Measurements from ENCODE around the gene PPIL1. TPM values are rescaled to one million over a fixed set of nuclear protein-coding genes. Genes with fewer than 3 reads are reported as not detected.

PPIL1 gene
- total RNA-seq, 1 experiment from 2014 or later, result 56.7 TPM

DNA sequence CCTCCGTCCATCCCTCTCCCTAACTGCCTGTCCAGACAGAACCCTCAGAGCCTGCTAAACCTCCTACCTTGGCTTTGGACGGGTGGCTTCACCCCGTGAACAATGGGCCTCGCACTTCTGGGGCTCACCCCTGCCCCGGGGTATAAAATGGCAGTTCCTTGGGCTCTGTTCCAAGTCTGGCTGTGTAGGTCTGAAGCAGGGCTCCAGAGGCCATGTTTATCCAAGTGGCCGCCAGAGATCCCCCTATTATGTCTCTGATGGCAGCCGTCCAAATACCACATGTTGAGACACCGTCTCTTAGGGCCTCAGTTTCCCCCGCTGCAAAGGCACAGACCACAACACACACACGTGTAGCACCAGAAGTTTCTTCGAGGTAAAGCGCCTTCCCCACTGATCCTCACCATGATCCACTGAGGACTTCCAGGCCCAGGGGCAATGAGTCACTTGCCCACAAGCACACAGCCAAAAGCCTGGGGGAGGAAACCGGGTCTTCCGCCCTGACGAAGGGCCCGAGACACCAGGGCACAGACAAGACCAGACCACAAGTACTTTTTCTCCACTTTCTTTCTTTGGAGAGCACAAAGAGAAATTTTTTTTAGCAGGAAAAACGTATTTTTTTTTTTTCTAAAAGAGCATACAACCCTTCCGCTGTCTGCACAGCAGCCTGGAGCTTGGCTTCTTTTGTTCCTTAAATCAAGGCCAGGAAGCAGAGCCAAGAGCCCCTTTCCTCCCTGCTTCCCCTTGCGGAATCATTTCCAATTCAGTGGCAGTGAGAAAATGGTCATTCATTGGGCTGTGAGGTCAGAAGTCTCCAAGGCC lies 47.1 kb downstream of the PPIL1 start:
- in situ Hi-C loops (cut with HindIII; ENCODE audit: low pct_unique_long_range_greater_than_20kb, low sequenced_read_pairs), result no loop called here
- DNase-seq (ENCODE audit: low read depth, low spot score), result peak; percentile 17

DNA sequence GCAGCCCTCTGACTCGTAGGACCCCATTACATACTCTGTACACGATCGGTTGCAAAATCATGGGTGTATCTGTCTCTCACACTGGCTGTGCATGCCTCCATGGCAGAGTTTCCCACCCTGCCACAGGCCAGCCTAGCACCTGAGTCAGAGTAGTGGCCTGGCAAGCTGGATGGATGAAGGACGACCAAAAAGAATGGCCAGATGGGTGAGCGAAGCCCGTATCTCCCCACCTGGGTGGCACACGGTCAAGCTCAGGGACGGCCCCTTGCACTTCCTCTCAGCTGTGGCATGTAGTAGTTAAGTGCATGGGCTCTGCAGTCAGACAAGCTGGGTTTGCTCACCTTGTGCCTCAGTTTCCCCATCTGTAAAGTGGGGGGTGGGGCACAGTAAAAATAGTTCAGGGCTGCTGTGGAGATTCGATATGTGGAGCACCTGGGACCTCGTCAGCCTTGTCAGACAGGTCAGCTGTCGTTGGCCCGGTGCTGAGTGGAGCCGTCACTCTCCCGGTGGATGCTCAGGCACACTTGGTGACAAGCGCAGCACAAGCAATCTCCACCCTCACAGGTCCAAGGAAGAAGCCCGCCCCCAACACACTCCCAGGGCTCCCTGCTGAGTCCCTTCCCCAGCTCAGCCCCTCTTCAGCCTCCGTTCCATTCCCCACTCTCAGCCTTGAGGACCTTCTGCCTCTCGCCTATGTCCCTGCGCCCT lies 47.9 kb downstream of the PPIL1 start:
- no peak for DNase-seq (ENCODE audit: low read depth, low spot score)
- in situ Hi-C loops (cut with HindIII; ENCODE audit: low pct_unique_long_range_greater_than_20kb, low sequenced_read_pairs), result no loop called here

DNA sequence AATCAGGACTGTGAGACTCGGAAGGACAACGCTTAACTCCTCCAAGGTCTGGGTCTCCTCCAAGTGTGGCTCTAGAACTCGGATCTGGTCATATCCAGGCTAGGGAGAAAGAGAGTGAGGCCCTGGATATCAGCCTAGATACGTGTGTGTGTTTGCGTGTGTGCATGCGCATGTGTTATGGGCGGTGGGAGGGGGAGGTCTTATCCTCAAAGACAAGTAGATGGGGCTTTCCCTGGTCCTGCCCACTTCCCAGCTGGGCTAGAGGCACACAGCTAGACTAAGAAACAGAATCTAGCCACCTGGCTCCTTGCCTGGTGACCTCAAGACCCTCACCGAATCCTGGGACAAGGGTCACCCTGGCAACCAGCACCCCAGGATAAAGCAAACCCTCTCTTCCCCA lies 48.6 kb downstream of the PPIL1 start:
- no peak for DNase-seq (ENCODE audit: low read depth, low spot score)
- in situ Hi-C loops (cut with HindIII; ENCODE audit: low pct_unique_long_range_greater_than_20kb, low sequenced_read_pairs), result no loop called here

DNA sequence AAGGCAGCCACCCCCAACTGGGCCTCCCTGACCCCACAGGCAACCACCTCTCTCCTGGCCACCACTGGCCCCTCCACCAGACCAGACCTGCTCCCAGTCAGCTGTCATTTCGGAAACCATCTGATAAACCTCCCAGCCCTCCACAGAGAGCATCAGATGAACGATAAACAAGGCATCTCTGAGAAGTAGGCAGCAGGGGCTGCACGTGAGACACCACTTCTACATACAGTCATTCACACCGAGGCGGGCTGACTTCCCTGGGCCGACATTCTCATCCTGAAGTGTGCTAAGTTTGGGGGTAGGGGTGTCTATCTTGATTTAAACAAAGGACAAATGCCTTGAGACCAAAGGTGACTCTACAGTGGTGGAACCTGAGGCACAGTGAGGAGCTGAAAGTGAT lies 49.2 kb downstream of the PPIL1 start:
- in situ Hi-C loops (cut with HindIII; ENCODE audit: low pct_unique_long_range_greater_than_20kb, low sequenced_read_pairs), result no loop called here
- no peak for DNase-seq (ENCODE audit: low read depth, low spot score)

DNA sequence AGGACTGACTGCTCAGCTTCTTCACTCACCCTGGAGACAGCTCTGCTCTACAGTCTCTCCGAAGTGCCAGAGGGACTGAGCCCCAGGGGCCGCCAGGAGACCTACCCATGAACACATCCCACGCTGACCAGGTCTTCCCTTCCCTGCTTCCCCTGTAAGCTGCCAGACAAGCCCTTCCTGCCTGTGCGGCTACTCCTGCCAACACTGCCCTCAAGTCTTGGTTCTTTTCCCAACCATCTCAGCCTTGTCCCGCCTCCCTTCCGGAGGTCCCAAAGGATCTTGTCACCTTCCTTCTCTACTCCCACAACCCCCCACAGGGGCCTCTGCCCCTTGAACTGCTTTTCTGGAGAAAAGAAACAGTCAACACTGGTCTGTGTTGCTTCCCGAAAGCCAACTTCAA lies 50.4 kb downstream of the PPIL1 start:
- DNase-seq (ENCODE audit: low read depth, low spot score), result no peak
- in situ Hi-C loops (cut with HindIII; ENCODE audit: low pct_unique_long_range_greater_than_20kb, low sequenced_read_pairs), result no loop called here

DNA sequence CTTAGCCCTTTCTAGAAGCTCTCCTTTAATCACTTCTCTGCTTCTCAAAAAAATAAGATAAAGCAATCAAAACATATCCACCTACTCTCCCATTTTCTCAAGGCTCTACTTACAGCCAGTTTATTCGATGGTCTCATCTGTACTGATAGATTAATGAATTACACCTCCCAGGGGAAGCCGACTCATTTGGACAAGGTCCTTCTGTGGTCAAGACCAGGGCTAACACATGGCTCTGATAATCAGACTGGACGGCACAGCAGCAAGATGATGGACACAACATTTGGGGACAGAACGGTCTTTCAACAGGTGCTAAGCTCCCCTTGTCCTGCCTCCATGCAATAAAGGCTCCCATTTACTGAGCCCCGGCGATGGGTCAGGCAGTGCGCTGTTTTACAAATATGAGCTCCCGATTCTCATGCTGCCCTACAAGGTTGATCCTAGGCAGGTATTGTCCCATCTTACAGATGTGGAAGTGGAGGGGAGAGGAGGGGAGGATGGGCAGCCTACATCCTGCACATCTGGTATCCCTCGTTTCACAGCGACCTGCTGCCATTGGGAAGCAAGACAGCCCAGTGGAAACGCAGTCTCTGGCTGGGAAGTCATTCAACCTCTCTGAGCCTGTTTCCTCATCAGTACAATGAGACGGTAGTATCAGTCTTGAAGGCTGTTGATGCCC lies 51.0 kb downstream of the PPIL1 start:
- in situ Hi-C loops (cut with HindIII; ENCODE audit: low pct_unique_long_range_greater_than_20kb, low sequenced_read_pairs), result no loop called here
- DNase-seq (ENCODE audit: low read depth, low spot score), result no peak

DNA sequence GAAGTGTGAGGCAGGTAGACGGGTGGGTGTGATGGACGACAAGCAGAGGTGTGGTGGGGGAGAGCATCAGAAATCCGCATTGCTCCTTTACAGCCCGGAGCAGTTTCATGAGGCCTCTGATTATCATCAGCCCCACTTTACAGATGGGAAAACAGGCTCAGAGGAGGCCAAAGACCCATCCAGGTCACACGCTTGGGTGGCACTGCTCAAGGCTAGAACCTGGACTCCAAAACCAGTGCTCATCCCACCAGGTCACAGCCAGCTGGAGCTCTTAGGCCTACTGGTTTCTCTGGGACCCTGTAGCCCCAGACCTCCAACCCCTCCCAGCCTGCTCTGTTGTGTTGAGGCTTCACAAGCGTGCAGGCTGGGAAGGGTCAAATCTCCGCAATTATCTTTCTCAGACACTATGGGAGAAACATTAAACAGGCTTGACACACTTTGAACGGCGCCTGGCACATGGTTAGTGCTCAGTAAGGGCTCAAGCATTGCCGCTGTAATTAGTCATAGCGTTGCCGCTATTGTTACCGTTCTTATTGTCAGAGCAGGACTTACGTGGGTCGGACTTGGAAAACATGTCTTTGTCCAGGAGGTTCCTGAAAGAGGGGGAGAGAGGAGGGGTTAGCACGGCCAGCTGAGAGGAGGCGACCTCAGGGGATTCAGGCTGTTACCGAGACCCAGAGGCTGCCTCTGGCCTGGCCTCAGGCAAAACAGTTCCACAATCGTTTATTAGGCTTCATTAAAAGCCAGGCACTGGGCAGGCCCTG lies 51.9 kb downstream of the PPIL1 start:
- in situ Hi-C loops (cut with HindIII; ENCODE audit: low pct_unique_long_range_greater_than_20kb, low sequenced_read_pairs), result no loop called here
- no peak for DNase-seq (ENCODE audit: low read depth, low spot score)

DNA sequence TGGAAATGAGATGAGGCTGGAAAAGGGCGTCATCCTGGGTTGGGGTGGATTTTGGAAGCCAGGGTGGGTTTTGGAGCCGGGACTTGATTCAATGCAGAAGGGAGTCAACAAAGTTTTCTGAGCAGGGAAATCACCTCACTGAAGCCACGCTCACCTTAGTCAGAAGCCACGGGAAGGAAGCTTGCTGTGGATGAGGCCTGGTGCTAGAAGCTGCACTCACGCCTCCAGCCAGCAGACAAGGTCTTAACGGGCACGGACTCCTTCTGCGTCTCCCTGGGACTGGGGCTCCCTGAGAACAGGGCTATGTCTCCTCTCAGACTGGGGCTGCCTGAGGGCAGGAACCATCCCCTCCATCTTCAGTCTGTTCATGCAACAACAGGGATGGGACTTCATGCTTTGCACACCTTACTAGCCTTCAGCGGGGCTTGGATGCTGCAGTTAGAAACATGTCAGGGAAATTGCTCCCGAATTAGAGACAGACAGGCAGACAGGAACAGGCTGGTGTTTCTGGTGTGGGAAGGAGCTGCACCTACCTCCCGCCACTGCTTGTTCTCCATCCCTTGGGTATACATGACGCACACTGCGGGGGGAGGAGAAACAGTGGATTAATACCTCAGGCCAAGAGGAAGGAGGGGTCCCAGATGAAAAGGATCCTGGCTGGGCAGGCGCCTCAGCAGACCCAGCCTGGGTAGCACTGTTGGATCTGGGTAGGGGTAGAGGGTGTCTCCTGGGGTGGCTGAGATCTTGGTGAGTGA lies 52.8 kb downstream of the PPIL1 start:
- in situ Hi-C loops (cut with HindIII; ENCODE audit: low pct_unique_long_range_greater_than_20kb, low sequenced_read_pairs), result no loop called here
- DNase-seq (ENCODE audit: low read depth, low spot score), result peak; percentile 4

DNA sequence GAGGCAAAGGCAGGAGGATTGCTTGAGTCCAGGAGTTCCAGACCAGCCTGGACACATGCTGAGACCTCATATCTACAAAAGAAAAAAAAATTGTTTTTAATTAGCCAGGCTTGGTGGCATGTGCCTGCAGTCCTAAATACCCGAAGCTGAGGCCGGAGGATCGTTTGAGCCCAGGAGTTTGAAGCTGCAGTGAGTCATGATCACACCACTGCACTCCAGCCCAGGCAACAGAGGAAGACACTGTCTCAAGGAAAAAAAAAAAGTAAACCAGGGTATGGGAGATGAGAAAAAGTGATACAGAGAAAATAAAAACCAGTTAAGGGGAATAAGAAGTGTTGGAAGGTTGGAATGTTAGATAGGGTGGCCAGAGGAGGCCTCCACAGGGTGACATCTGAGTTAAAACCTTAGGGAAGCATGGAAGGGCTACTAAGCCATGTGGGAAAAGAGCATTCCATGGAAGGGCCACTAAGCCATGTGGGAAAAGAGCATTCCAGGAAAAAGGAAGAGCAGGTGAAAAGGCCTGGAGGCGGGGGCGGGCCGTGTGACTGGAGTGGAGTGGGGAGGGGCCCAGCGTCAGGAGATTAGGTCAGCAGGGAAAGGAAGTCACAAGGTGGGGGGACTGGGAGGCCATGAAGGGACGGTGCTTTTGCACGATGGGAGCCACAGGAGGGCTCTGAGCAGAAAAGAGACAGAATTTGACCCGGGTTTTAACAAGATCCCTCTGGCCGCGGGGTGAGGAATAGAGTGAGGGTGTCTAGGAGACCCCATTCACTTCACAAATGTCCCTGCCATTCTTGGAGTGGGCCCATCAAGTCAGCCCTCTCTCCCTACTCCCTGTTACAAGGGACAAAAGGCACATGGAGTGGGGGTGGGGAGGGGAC lies 53.7 kb downstream of the PPIL1 start:
- in situ Hi-C loops (cut with HindIII; ENCODE audit: low pct_unique_long_range_greater_than_20kb, low sequenced_read_pairs), result no loop called here
- peak; percentile 90 for DNase-seq (ENCODE audit: low read depth, low spot score)

DNA sequence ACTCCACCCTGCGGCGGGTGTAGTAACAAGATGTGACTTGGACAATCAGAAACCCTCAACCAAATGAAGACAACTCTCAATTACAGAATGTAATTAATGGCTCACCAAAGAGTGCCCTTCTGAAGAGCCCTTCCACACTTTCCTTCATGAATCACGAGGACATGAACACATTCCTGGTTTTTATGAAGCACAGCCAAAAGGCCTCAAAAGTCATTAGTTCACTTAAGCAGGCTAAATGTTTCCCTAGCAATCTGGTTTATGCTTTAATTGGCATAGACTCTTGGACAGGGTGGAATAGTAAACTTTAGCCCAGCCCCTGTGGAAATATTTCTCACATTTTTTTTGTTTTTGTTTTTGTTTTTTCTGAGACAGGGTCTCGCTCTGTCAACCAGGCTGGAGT lies 55.8 kb downstream of the PPIL1 start:
- DNase-seq (ENCODE audit: low read depth, low spot score), result no peak
- in situ Hi-C loops (cut with HindIII; ENCODE audit: low pct_unique_long_range_greater_than_20kb, low sequenced_read_pairs), result no loop called here

DNA sequence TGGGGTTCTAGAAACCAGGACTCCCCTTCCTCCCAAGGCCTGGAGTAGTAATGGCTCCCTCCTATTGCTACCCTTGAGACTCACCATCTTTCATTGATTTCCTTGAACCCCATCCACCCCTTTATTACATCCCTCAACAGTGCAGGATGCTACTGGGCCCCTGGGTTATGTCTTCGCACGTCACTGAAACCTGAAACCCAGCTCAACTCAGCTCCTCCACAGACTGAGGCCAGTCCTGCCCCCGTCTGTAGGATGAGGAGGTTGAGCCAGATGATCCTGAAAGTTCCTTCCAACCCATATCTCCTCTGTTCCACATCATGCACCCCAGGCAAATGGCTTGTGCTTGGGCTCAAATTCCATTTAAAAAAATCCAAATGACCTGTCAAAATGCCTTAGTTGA lies 56.8 kb downstream of the PPIL1 start:
- in situ Hi-C loops (cut with HindIII; ENCODE audit: low pct_unique_long_range_greater_than_20kb, low sequenced_read_pairs), result no loop called here
- no peak for DNase-seq (ENCODE audit: low read depth, low spot score)

DNA sequence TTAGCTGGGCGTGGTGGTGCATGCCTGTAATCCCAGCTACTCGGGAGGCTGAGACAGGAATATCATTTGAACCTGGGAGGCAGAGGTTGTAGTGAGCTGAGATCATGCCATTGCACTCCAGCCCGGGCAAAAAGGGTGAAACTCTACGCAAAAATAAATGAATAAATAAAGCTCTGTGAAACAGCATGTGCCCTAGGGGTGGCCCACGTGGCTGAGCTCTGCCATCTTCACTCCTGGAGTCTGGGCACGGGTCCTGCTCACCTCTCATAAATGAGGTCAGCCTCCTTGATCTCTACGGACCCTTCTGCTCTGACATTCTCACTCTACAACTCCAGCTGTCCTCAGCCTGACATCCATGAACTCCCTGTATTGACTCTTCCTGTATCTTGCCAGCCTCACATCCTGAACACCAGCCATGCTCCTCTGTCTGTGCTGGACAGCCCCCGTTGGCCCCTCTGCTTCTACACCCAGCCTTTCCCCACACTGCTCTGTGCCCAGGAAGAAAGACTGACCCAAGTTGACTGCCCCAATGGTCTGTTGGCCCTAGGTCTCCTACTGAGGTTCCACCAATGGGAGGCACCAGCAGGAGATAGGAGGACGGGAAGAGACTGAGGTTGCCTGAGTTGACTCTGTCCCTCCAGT lies 57.3 kb downstream of the PPIL1 start:
- in situ Hi-C loops (cut with HindIII; ENCODE audit: low pct_unique_long_range_greater_than_20kb, low sequenced_read_pairs), result no loop called here
- DNase-seq (ENCODE audit: low read depth, low spot score), result no peak

DNA sequence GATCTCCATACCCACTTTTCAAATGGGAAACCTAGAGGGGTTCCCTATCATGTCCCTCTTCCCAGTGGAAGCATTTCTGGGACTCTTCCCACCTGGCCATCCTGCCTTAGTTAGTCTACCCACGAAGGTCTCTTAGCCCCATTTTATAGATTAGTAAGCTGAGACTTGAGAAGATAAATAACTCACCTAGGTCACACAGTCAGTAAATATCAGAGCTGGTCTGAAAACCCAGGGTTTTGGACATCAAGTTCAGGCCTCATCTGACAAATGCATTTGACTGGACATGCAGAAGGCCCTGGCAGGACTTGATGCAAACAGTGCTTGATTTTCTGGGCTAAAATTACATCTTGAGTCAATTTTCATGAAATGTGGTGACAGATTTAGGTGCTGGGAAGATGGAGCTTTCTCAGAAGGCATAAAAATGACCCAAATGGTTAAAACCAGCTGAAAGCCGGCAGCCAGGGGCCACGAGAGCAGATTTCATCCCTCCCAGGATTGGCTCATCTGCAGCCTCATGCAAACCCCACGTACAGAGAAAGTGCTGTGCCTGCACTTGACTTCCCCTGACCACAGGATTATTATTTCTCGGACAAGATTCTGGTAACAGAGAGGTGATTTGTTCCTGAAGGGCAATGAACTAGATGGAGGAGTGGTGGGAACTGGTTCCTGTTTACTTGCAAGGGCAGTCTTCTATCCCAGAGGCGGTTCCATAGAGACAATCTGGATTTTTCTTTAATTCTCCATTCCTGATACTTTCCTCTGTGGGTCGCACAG lies 58.5 kb downstream of the PPIL1 start:
- DNase-seq (ENCODE audit: low read depth, low spot score), result peak; percentile 82
- in situ Hi-C loops (cut with HindIII; ENCODE audit: low pct_unique_long_range_greater_than_20kb, low sequenced_read_pairs), result no loop called here

DNA sequence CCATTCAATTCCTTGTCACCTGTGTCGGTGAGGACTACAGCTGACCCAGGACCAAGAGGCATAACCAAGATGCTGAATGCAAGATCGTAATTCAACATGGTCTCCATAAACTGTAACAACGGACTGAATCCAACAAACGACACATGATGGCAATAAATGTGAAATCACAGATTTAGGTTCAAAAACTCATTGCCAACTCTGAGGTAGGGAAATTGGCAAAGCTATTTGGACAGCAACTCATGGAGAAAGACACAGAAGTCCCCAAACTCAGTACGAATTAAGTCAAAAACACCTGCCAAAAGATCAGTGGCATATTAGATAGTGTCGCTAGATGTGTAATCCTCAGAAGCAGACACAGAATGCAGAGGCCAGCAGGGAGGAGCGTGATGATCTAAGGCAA lies 60.4 kb downstream of the PPIL1 start:
- in situ Hi-C loops (cut with HindIII; ENCODE audit: low pct_unique_long_range_greater_than_20kb, low sequenced_read_pairs), result no loop called here
- DNase-seq (ENCODE audit: low read depth, low spot score), result no peak

DNA sequence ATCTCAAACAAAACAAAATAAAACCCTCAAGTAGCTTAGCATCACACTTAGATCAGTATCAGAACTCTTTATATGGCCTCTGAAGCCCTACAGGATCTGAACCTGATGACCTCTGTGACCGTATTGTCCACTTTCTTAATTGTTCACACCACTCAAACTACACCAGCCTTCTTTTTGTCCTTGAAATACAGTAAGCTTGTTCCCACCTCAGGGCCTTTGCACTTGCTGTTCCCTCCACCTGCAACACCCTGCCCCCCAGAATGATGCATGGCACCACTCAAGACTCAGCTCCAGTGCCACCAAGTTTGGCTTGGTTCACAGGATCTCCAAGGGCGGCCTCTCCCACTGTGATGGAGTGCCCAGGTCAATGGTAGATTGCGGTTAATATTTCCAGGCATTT lies 61.1 kb downstream of the PPIL1 start:
- DNase-seq (ENCODE audit: low read depth, low spot score), result no peak
- in situ Hi-C loops (cut with HindIII; ENCODE audit: low pct_unique_long_range_greater_than_20kb, low sequenced_read_pairs), result no loop called here

Measured in SK-MEL-5 (cell line).